Gastroesophageal sphincter (tissue), 3 donors: ENCODE results near the gene RNMT.

Experiments used
- CTCF ChIP-seq, 4 experiments: fragments of 200-600 bp in 2 of 4; fragments of 450-650 bp in 2 of 4; sonication (generic) in 1 of 4; IDR thresholded peaks; one replicate each; pipeline ENCODE4 v1.5.1; 2017 to 2019; ENCODE audit warnings: antibody characterized with exemption in 4 of 4, mild to moderate bottlenecking in 2 of 4, moderate library complexity in 2 of 4
- EP300 ChIP-seq: sonication (generic); formaldehyde crosslinking; IDR thresholded peaks from one replicate; pipeline ENCODE4 v1.6.1; 2017; ENCODE audit warnings: antibody characterized with exemption, mild to moderate bottlenecking

GRCh38 chr18:13796515-13796914, 70.0 kb downstream of the RNMT start:
- TF ChIP-seq CTCF (IDR thresholded peaks at IDR 0.05) (no peak), EP300 (no peak)
